HepG2 (cell line): ENCODE data around the gene KLHDC4. TPM values are rescaled to one million over a fixed set of nuclear protein-coding genes. Genes with fewer than 3 reads are reported as not detected.

ENCODE experiments used
- CREM ChIP-seq, 2 experiments: sonication (generic) in 1 of 2; formaldehyde crosslinking in 1 of 2; IDR thresholded peaks; 2 replicates each; pipeline versions ENCODE4 v1.4.0 to v1.6.1; 2016 to 2020; ENCODE audit warnings: antibody characterized with exemption in 1 of 2, mild to moderate bottlenecking in 1 of 2, missing genetic modification reagents in 1 of 2
- GATAD2A ChIP-seq: IDR thresholded peaks from 2 replicates; pipeline ENCODE4 v1.6.1; 2016
- ISX ChIP-seq: sonication (generic); formaldehyde crosslinking; conservative IDR thresholded peaks from 2 replicates; pipeline ENCODE4 v1.5.0; 2020; ENCODE audit warnings: missing genetic modification reagents
- MED1 ChIP-seq: sonication (generic); formaldehyde crosslinking; IDR thresholded peaks from 2 replicates; pipeline ENCODE4 v1.4.0; 2020; ENCODE audit warnings: missing genetic modification reagents
- SPEN ChIP-seq: sonication (generic); formaldehyde crosslinking; IDR thresholded peaks from 2 replicates; pipeline ENCODE4 v1.5.1; 2020; ENCODE audit warnings: low read depth, mild to moderate bottlenecking, missing genetic modification reagents
- ZBTB38 ChIP-seq: sonication (generic); formaldehyde crosslinking; IDR thresholded peaks from 2 replicates; pipeline ENCODE4 v1.5.1; 2020; ENCODE audit warnings: mild to moderate bottlenecking, missing genetic modification reagents
- ZNF292 ChIP-seq: sonication (generic); formaldehyde crosslinking; IDR thresholded peaks from 2 replicates; pipeline ENCODE4 v1.8.1; 2022; ENCODE audit warnings: mild to moderate bottlenecking, low read depth, missing genetic modification reagents, borderline replicate concordance
- ZNF343 ChIP-seq: sonication (generic); formaldehyde crosslinking; IDR thresholded peaks from 2 replicates; pipeline ENCODE4 v1.4.0; 2020; ENCODE audit warnings: mild to moderate bottlenecking, missing genetic modification reagents
- ZNF407 ChIP-seq: sonication (generic); formaldehyde crosslinking; IDR thresholded peaks from one replicate; pipeline ENCODE4 v1.5.1; 2020; ENCODE audit warnings: mild to moderate bottlenecking, missing genetic modification reagents; ENCODE audit errors: not compliant biosample characterization
- ZNF709 ChIP-seq: sonication (generic); formaldehyde crosslinking; IDR thresholded peaks from 2 replicates; pipeline ENCODE4 v1.5.0; 2020; ENCODE audit warnings: mild to moderate bottlenecking, missing genetic modification reagents
- polyA plus RNA-seq, 8 experiments: library from polyadenylated mRNA; depleted of rRNA in 3 of 8; stranded (reverse) in 7 of 8; unstranded in 1 of 8; fragments of >200 nt; fragmentation: Illumina TruSeq in 4 of 8; extraction: Trizol in 4 of 8; gene quantifications; 2 replicates each; pipeline versions ENCODE4 v1.2.1 to v1.2.3, GENCODE V29; 2011 to 2016; ENCODE audit warnings: low read depth in 4 of 8, missing spikeins in 1 of 8, mixed read lengths in 1 of 8; ENCODE audit not compliant: insufficient read depth in 1 of 8
- total RNA-seq, 5 experiments: library from RNA; depleted of rRNA; stranded (reverse); fragments of >200 nt; fragmentation: Illumina TruSeq; extraction: Trizol; gene quantifications; 2 replicates each; pipeline ENCODE4 v1.2.3, GENCODE V29; 2016; ENCODE audit warnings: low read depth in 1 of 5
- TF ChIP-seq, protein P1 (sequence below): sonication (generic); formaldehyde crosslinking; IDR thresholded peaks from 2 replicates; pipeline ENCODE4 v1.5.0; 2020; ENCODE audit warnings: mild to moderate bottlenecking, missing genetic modification reagents, borderline replicate concordance
- TF ChIP-seq, protein P2 (sequence below): sonication (generic); formaldehyde crosslinking; IDR thresholded peaks from 2 replicates; pipeline ENCODE4 v1.4.0; 2020; ENCODE audit warnings: mild to moderate bottlenecking, missing genetic modification reagents
- TF ChIP-seq, protein P3 (sequence below): sonication (generic); formaldehyde crosslinking; IDR thresholded peaks from 2 replicates; pipeline ENCODE4 v1.9.0; 2021; ENCODE audit warnings: missing genetic modification reagents, borderline replicate concordance
- TF ChIP-seq, protein P4 (sequence below): IDR thresholded peaks from 2 replicates; pipeline ENCODE4 v1.6.1; 2016; ENCODE audit warnings: missing biosample characterization, missing genetic modification reagents, low read depth

Gene KLHDC4
- total and polyA plus RNA-seq, 2 of the 13 experiments (the other 11 are each of a cell fraction or from before 2014, with no cell fraction given): 18.7 to 31.8 TPM

- TF ChIP-seq ISX (no peak), MED1 (peak; percentile 56), ZNF709 (no peak), ZNF292 (CRISPR knock-in tag) (no peak), SPEN (CRISPR knock-in tag) (no peak), ZNF343 (CRISPR knock-in tag) (no peak), ZNF407 (CRISPR knock-in tag) (no peak), GATAD2A (CRISPR knock-in tag) (peak; percentile 43; the same call in 1 of the 2 replicates), ZBTB38 (CRISPR knock-in tag) (peak; percentile 62; the same call in 1 of the 2 replicates), CREM (IDR thresholded peaks at IDR 0.05) (no peak), CREM (CRISPR knock-in tag; IDR thresholded peaks at IDR 0.05) (no peak)
- TF ChIP-seq, protein P1, sequence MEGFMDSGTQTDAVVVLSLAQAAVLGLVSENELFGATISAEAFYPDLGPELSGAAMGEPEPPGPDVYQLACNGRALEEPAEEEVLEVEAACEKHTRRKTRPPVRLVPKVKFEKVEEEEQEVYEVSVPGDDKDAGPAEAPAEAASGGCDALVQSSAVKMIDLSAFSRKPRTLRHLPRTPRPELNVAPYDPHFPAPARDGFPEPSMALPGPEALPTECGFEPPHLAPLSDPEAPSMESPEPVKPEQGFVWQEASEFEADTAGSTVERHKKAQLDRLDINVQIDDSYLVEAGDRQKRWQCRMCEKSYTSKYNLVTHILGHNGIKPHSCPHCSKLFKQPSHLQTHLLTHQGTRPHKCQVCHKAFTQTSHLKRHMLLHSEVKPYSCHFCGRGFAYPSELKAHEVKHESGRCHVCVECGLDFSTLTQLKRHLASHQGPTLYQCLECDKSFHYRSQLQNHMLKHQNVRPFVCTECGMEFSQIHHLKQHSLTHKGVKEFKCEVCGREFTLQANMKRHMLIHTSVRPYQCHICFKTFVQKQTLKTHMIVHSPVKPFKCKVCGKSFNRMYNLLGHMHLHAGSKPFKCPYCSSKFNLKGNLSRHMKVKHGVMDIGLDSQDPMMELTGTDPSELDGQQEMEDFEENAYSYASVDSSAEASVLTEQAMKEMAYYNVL (CRISPR knock-in tag): no peak
- TF ChIP-seq, protein P2, sequence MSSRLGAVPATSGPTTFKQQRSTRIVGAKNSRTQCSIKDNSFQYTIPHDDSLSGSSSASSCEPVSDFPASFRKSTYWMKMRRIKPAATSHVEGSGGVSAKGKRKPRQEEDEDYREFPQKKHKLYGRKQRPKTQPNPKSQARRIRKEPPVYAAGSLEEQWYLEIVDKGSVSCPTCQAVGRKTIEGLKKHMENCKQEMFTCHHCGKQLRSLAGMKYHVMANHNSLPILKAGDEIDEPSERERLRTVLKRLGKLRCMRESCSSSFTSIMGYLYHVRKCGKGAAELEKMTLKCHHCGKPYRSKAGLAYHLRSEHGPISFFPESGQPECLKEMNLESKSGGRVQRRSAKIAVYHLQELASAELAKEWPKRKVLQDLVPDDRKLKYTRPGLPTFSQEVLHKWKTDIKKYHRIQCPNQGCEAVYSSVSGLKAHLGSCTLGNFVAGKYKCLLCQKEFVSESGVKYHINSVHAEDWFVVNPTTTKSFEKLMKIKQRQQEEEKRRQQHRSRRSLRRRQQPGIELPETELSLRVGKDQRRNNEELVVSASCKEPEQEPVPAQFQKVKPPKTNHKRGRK (CRISPR knock-in tag): no peak
- TF ChIP-seq, protein P3, sequence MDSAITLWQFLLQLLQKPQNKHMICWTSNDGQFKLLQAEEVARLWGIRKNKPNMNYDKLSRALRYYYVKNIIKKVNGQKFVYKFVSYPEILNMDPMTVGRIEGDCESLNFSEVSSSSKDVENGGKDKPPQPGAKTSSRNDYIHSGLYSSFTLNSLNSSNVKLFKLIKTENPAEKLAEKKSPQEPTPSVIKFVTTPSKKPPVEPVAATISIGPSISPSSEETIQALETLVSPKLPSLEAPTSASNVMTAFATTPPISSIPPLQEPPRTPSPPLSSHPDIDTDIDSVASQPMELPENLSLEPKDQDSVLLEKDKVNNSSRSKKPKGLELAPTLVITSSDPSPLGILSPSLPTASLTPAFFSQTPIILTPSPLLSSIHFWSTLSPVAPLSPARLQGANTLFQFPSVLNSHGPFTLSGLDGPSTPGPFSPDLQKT: no peak
- TF ChIP-seq, protein P4, sequence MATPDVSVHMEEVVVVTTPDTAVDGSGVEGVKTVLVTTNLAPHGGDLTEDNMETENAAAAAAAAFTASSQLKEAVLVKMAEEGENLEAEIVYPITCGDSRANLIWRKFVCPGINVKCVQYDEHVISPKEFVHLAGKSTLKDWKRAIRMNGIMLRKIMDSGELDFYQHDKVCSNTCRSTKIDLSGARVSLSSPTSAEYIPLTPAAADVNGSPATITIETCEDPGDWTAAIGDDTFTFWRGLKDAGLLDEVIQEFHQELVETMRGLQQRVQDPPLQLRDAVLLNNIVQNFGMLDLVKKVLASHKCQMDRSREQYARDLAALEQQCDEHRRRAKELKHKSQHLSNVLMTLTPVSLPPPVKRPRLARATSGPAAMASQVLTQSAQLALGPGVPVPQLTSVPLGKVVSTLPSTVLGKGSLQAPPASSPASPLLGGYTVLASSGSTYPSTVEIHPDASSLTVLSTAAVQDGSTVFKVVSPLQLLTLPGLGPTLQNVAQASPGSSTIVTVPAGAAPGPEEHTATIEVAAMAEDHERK: no peak
Measured at GRCh38 chr16:87784812-87785211, 19.0 kb upstream of the KLHDC4 start (continued).
